ENCODE data around the gene ZDHHC12. TPM values are rescaled to one million over a fixed set of nuclear protein-coding genes. Genes with fewer than 3 reads are reported as not detected.

ZDHHC12 gene
- total RNA-seq, 1 experiment from 2014 or later: 39.7 TPM

- H3K4me1 Mint-ChIP-seq: peaks cover 10% of the 10 kb centered on the region
- no peak overlapping the region for H3K4me3 Mint-ChIP-seq
- POLR2A ChIA-PET: interaction anchor here (0.6 kb wide), 2 partner anchors 120 to 318 kb away, joined by 3 to 4 read pairs; no protein-coding TSS in a partner anchor
- CTCF ChIA-PET: no interaction called here
- no peak overlapping the region for H3K27ac Mint-ChIP-seq
- TF ChIP-seq FOXK1 (CRISPR knock-in tag; IDR thresholded peaks at IDR 0.05) (no peak), CTCF (IDR thresholded peaks at IDR 0.05) (no peak), ZNF121 (CRISPR knock-in tag; IDR thresholded peaks at IDR 0.05) (no peak), NFYB (CRISPR knock-in tag; conservative IDR thresholded peaks at IDR 0.05; ENCODE audit: low read depth) (no peak), ZNF317 (CRISPR knock-in tag; IDR thresholded peaks at IDR 0.05; ENCODE audit: borderline replicate concordance, low read depth) (no peak), ZNF396 (CRISPR knock-in tag; IDR thresholded peaks at IDR 0.05; ENCODE audit: borderline replicate concordance) (no peak), USF1 (CRISPR knock-in tag; IDR thresholded peaks at IDR 0.05) (no peak), ESRRA (CRISPR knock-in tag; IDR thresholded peaks at IDR 0.05; ENCODE audit: borderline replicate concordance) (no peak), HMGXB4 (CRISPR knock-in tag; IDR thresholded peaks at IDR 0.05) (no peak), USF2 (CRISPR knock-in tag; IDR thresholded peaks at IDR 0.05) (no peak), NR1H2 (CRISPR knock-in tag; IDR thresholded peaks at IDR 0.05) (no peak), PREB (CRISPR knock-in tag; IDR thresholded peaks at IDR 0.05; ENCODE audit: borderline replicate concordance) (no peak), KAT7 (CRISPR knock-in tag; IDR thresholded peaks at IDR 0.05; ENCODE audit: borderline replicate concordance) (no peak), ZMAT4 (CRISPR knock-in tag; IDR thresholded peaks at IDR 0.05) (no peak), ETV6 (CRISPR knock-in tag; IDR thresholded peaks at IDR 0.05) (no peak)
- TF ChIP-seq, protein P1, sequence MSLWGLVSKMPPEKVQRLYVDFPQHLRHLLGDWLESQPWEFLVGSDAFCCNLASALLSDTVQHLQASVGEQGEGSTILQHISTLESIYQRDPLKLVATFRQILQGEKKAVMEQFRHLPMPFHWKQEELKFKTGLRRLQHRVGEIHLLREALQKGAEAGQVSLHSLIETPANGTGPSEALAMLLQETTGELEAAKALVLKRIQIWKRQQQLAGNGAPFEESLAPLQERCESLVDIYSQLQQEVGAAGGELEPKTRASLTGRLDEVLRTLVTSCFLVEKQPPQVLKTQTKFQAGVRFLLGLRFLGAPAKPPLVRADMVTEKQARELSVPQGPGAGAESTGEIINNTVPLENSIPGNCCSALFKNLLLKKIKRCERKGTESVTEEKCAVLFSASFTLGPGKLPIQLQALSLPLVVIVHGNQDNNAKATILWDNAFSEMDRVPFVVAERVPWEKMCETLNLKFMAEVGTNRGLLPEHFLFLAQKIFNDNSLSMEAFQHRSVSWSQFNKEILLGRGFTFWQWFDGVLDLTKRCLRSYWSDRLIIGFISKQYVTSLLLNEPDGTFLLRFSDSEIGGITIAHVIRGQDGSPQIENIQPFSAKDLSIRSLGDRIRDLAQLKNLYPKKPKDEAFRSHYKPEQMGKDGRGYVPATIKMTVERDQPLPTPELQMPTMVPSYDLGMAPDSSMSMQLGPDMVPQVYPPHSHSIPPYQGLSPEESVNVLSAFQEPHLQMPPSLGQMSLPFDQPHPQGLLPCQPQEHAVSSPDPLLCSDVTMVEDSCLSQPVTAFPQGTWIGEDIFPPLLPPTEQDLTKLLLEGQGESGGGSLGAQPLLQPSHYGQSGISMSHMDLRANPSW (CRISPR knock-in tag; conservative IDR thresholded peaks at IDR 0.05; ENCODE audit: low read depth): no peak
- TF ChIP-seq, protein P2, sequence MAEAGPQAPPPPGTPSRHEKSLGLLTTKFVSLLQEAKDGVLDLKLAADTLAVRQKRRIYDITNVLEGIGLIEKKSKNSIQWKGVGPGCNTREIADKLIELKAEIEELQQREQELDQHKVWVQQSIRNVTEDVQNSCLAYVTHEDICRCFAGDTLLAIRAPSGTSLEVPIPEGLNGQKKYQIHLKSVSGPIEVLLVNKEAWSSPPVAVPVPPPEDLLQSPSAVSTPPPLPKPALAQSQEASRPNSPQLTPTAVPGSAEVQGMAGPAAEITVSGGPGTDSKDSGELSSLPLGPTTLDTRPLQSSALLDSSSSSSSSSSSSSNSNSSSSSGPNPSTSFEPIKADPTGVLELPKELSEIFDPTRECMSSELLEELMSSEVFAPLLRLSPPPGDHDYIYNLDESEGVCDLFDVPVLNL (CRISPR knock-in tag; IDR thresholded peaks at IDR 0.05; ENCODE audit: borderline replicate concordance, low read depth): no peak
- ATAC-seq (no peak), DNase-seq (ENCODE audit: low spot score) (no peak)
- H3K9me3 Mint-ChIP-seq: no peaks in the 10 kb centered on the region
- peaks cover 5% of the 10 kb centered on the region; the same call in 1 of the 2 replicates for H3K36me3 Mint-ChIP-seq
- no peaks in the 10 kb centered on the region for H3K27me3 Mint-ChIP-seq (ENCODE audit: low read depth)
Observed at GRCh38 chr9:128718047-128718446, 5.9 kb downstream of the ZDHHC12 start.
